Suprapubic skin (tissue), 4 donors: Measurements from ENCODE around the gene CCL22. TPM values are rescaled to one million over a fixed set of nuclear protein-coding genes. Genes with fewer than 3 reads are reported as not detected.
A peak's percentile ranks its signal among the peaks of the same experiment; 100 is the strongest.

Experiments
- DNase-seq, 2 donors: peaks; one replicate each; pipeline ENCODE4 v3.0.0-alpha.2; 2019; ENCODE audit warnings: low spot score in 2 of 2
- H3K27ac ChIP-seq: fragments of 200-600 bp; sonication (generic); one replicate; pipeline ENCODE4 v1.5.1; 2019
- H3K27me3 ChIP-seq: fragments of 200-600 bp; sonication (generic); one replicate; pipeline ENCODE4 v1.5.1; 2019
- H3K36me3 ChIP-seq: fragments of 200-600 bp; sonication (generic); one replicate; pipeline ENCODE4 v1.5.1; 2019
- H3K4me1 ChIP-seq: fragments of 200-600 bp; sonication (generic); one replicate; pipeline ENCODE4 v1.5.1; 2019
- H3K4me3 ChIP-seq: fragments of 200-600 bp; sonication (generic); one replicate; pipeline ENCODE4 v1.5.1; 2019; ENCODE audit warnings: mild to moderate bottlenecking
- H3K9me3 ChIP-seq: fragments of 200-600 bp; sonication (generic); one replicate; pipeline ENCODE4 v1.5.1; 2019
- EP300 ChIP-seq: sonication (generic); formaldehyde crosslinking; IDR thresholded peaks from one replicate; pipeline ENCODE4 v1.6.1; 2017; ENCODE audit warnings: antibody characterized with exemption
- POLR2A ChIP-seq, 2 donors: fragments of 450-650 bp; IDR thresholded peaks; one replicate each; pipeline ENCODE4 v1.6.1; 2017; ENCODE audit warnings: antibody characterized with exemption in 2 of 2, mild to moderate bottlenecking in 2 of 2, moderate library complexity in 2 of 2
- POLR2AphosphoS5 ChIP-seq, 3 donors: sonication (generic); formaldehyde crosslinking; IDR thresholded peaks; one replicate each; pipeline ENCODE4 v1.6.1; 2017; ENCODE audit warnings: antibody characterized with exemption in 3 of 3
- WGBS: methylation state at CpG from one replicate; pipeline ENCODE4 v1.1.5; 2018; 5-methylcytosine and 5-hydroxymethylcytosine counted together
- total RNA-seq, 4 donors: library from RNA; depleted of rRNA; stranded (reverse); fragments of >200 nt; gene quantifications; one replicate each; pipeline ENCODE4 v1.1.0, GENCODE V29; 2016
- TF ChIP-seq, protein P1 (sequence below), 2 donors: fragments of 200-600 bp in 1 of 2; fragments of 450-650 bp in 1 of 2; sonication (generic) in 1 of 2; IDR thresholded peaks; one replicate each; pipeline ENCODE4 v1.5.1; 2016 to 2019; ENCODE audit warnings: antibody characterized with exemption in 2 of 2, mild to moderate bottlenecking in 1 of 2, moderate library complexity in 1 of 2

CCL22 gene
- total RNA-seq, 4 donors from 2014 or later = 1.5 to 11.7 (median 3.3) TPM

DNA sequence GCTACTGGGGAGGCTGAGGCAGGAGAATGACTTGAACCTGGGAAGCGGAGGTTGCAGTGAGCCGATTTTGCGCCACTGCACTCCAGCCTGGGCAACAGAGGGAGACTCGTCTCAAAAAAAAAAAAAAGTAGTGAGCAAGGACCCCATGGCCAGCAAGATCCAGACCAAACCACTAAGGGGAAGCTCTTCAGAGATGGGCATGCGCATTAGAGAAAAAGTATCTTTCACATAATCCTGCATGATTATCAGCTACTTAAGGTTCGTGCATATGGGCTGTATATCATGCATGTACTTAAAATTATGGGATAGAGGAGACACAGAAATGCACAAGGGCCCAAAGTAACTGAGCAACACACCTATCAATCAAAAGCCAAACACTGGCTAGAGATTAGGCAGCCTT, 10.7 kb upstream of the CCL22 start:
- peaks cover 4% of the 10 kb centered on the region for H3K27me3 ChIP-seq
- TF ChIP-seq POLR2A (IDR thresholded peaks at IDR 0.05) = no peak
- TF ChIP-seq, protein P1, sequence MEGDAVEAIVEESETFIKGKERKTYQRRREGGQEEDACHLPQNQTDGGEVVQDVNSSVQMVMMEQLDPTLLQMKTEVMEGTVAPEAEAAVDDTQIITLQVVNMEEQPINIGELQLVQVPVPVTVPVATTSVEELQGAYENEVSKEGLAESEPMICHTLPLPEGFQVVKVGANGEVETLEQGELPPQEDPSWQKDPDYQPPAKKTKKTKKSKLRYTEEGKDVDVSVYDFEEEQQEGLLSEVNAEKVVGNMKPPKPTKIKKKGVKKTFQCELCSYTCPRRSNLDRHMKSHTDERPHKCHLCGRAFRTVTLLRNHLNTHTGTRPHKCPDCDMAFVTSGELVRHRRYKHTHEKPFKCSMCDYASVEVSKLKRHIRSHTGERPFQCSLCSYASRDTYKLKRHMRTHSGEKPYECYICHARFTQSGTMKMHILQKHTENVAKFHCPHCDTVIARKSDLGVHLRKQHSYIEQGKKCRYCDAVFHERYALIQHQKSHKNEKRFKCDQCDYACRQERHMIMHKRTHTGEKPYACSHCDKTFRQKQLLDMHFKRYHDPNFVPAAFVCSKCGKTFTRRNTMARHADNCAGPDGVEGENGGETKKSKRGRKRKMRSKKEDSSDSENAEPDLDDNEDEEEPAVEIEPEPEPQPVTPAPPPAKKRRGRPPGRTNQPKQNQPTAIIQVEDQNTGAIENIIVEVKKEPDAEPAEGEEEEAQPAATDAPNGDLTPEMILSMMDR (IDR thresholded peaks at IDR 0.05) = no peak
- TF ChIP-seq POLR2AphosphoS5 (IDR thresholded peaks at IDR 0.05) = no peak
- TF ChIP-seq EP300 = no peak
- H3K27ac ChIP-seq = no peak overlapping the region
- 85% methylated on average over 6 of the region's 6 CpGs for WGBS
- no peak for DNase-seq
- H3K9me3 ChIP-seq = no peaks in the 10 kb centered on the region
- H3K4me1 ChIP-seq = no peaks in the 10 kb centered on the region
- no peaks in the 10 kb centered on the region for H3K36me3 ChIP-seq
- H3K4me3 ChIP-seq = no peak overlapping the region

DNA sequence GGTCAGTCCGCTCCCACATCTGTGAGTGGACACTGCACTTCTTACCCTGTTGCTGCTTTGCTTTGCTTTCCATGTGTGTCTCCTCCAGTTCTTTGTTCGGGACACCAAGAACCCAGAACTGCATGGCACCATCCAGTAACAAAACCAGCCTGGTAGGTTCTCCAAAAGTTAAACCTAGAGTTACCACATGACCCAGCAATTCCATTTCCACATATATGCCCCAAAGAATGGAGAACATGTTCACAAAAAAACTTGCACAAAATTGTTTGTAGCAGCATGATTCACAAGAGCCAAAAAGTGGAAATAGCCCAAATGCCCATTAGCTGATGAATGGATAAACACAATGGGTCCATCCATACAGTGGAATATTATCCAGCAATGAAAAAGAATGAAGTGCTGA, 10.3 kb upstream of the CCL22 start:
- 89% methylated on average over 2 of the region's 2 CpGs for WGBS
- H3K27me3 ChIP-seq = peaks cover 4% of the 10 kb centered on the region
- no peaks in the 10 kb centered on the region for H3K9me3 ChIP-seq
- no peaks in the 10 kb centered on the region for H3K4me1 ChIP-seq
- H3K4me3 ChIP-seq = no peak overlapping the region
- DNase-seq = no peak
- H3K27ac ChIP-seq = no peak overlapping the region
- TF ChIP-seq POLR2AphosphoS5 (IDR thresholded peaks at IDR 0.05) = no peak
- TF ChIP-seq, protein P1 (IDR thresholded peaks at IDR 0.05) = no peak
- TF ChIP-seq EP300 = no peak
- TF ChIP-seq POLR2A (IDR thresholded peaks at IDR 0.05) = no peak
- H3K36me3 ChIP-seq = no peaks in the 10 kb centered on the region

DNA sequence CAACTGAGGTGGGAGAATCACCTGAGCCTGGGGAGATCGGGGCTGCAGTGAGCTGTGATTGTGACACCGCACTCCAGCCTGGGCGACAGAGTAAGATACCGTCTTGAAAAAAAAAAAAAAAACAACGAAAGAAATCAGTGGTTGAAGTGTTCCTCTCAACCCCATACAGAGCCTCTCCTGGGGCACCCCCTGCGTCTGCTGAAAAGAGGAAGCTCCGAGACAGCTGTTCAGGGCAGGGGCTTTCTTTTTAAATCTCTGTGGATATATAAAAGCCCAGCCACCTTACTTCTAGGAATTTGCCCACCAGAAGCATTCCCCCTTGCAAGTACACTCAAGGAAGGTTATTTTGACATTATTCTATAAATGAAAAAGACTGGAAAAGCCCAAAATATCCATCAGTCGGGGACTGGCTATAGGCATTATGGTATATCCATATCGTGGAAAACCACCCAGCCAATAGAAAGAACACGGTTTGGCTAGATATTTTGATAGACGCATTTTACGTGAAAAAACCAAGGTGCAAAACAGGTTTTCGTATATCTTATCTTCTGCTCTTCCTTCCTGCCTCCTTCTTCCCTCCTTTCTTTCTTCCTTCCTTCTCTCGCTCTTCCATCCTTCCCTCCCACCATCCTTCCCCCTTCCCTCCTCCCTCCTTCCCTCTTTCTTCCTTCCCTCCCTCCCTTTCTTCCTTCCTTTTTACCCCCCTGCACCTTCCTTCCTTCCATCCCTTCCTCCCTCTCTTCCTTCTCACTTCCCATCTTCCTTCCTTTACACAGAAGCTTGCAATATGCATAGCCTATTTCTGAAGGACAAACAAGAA, 9.2 kb upstream of the CCL22 start:
- TF ChIP-seq, protein P1 (IDR thresholded peaks at IDR 0.05) = no peak
- no peak for TF ChIP-seq POLR2A (IDR thresholded peaks at IDR 0.05)
- no peak for TF ChIP-seq EP300
- TF ChIP-seq POLR2AphosphoS5 (IDR thresholded peaks at IDR 0.05) = no peak
- no peak for DNase-seq
- H3K27me3 ChIP-seq = peaks cover 4% of the 10 kb centered on the region
- no peak overlapping the region for H3K27ac ChIP-seq
- WGBS = 58% methylated on average over 14 of the region's 14 CpGs
- H3K9me3 ChIP-seq = no peaks in the 10 kb centered on the region
- H3K4me1 ChIP-seq = no peaks in the 10 kb centered on the region
- no peaks in the 10 kb centered on the region for H3K36me3 ChIP-seq
- H3K4me3 ChIP-seq = no peak overlapping the region

DNA sequence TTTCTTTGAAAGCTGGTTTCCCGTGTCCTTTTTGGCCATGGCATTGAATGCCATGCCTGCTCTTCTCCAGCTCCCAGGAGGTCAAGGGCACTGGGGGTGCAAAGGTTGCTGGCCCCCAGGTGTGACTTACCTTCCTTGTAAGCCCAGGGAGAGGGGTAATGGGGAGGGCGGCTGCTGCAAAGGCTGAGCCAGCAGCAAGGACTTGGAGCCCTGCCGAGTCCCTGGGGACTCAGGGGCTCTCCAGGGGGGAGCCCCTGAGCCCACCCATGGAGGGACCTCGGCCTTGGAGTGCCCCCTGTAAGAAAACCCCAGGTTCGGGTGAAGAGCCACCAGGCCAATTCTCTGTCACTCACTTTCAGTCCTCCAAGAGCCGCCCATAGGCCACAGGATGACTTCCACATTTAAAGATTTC, 5.9 kb upstream of the CCL22 start:
- peak in 1 of 2 donors; percentile 71 for DNase-seq
- TF ChIP-seq POLR2AphosphoS5 (IDR thresholded peaks at IDR 0.05) (no peak), POLR2A (IDR thresholded peaks at IDR 0.05) (no peak), EP300 (no peak)
- TF ChIP-seq, protein P1 (IDR thresholded peaks at IDR 0.05) = no peak
- peaks cover 4% of the 10 kb centered on the region for H3K27me3 ChIP-seq
- 82% methylated on average over 5 of the region's 6 CpGs for WGBS
- H3K4me3 ChIP-seq = no peak overlapping the region
- H3K4me1 ChIP-seq = no peaks in the 10 kb centered on the region
- no peaks in the 10 kb centered on the region for H3K9me3 ChIP-seq
- no peak overlapping the region for H3K27ac ChIP-seq
- H3K36me3 ChIP-seq = no peaks in the 10 kb centered on the region

DNA sequence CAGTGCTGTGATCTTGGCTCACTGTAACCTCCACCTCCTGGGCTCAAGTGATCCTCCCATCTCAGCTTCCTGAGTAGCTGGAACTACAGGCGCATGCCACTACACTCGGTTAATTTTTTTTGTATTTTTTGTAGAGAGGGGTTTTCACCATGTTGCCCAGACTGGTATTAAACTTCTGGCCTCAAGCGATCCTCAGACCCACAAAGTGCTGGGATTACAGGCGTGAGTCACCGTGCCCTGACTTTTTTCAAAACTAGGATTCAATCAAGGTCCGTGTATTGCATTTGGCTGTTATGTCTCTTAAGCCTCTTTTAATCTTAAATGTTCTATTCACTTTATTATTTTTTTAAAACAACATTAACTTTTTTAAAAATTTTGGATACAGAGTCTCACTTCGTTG, 4.3 kb upstream of the CCL22 start:
- no peak overlapping the region for H3K4me3 ChIP-seq

More for the DNA sequence above, 4.3 kb upstream of the CCL22 start:
- H3K27me3 ChIP-seq = no peaks in the 10 kb centered on the region
- no peaks in the 10 kb centered on the region for H3K4me1 ChIP-seq
- H3K27ac ChIP-seq = no peak overlapping the region
- H3K9me3 ChIP-seq = no peaks in the 10 kb centered on the region
- TF ChIP-seq, protein P1 (IDR thresholded peaks at IDR 0.05) = no peak
- TF ChIP-seq POLR2AphosphoS5 (IDR thresholded peaks at IDR 0.05) (no peak), EP300 (no peak), POLR2A (IDR thresholded peaks at IDR 0.05) (no peak)
- no peak for DNase-seq
- H3K36me3 ChIP-seq = no peaks in the 10 kb centered on the region
- WGBS = 83% methylated on average over 7 of the region's 7 CpGs
